AG08396 (cell line): ENCODE results near the gene RTP2.

Source experiments
- DNase-seq: peaks from one replicate; pipeline ENCODE4 v3.0.0; 2012; ENCODE audit warnings: low spot score, mixed read lengths

The RTP2 gene

GRCh38 chr3:187667526-187667925, 34.8 kb downstream of the RTP2 start:
- DNase-seq, result no peak

- no peak for DNase-seq
Observed at GRCh38 chr3:187665764-187666402, 36.5 kb downstream of the RTP2 start.

DNA sequence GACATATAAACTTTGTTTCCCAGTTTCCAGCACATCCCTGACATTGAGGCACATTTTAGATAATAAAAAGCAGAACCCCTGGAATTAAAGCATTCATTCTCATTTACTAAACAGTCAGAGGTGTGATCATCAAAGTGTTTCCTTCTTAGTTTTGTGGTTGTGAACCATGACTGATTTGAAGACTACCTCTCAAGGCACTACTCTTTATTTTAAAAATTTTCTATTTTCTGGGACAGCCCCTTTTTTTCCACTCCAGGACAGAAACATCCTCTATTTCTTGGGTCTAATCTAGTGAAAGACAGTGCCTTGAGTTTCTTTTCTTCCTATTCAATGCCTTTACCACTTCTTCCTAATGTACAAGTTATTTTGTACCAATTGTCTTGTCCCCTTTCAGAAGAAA, 37.3 kb downstream of the RTP2 start:
- no peak for DNase-seq

GRCh38 chr3:187662848-187663409, 39.4 kb downstream of the RTP2 start:
- DNase-seq, result no peak

DNA sequence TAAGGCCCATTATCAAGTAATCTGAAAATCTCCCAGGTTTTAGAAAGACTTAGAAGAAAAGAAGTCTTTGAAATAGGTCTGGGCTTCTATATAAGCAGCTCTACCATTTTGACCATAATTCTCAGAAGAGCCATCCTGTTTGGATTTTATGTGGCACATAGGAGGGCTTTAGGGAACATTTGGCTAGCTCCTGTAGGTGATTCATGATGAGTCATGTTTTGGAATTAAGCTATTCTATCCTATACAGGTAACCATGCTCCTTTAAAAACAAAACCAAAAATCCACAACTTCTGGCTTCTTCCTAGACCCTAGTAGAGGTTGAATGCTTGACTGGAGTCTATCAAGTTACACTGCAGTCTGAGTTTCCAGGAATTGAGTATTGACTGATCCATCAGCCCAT, 41.1 kb downstream of the RTP2 start:
- no peak for DNase-seq

- no peak for DNase-seq
Observed at GRCh38 chr3:187651282-187651681, 51.1 kb downstream of the RTP2 start.
